ENCODE measurements around the gene PLCH1. TPM values are rescaled to one million over a fixed set of nuclear protein-coding genes. Genes with fewer than 3 reads are reported as not detected.

PLCH1 gene
- total RNA-seq, 2 donors from 2014 or later: 12.0 to 12.4 TPM

GRCh38 chr3:155446366-155446765 is 298.5 kb downstream of the PLCH1 start:
- TF ChIP-seq, protein P1, sequence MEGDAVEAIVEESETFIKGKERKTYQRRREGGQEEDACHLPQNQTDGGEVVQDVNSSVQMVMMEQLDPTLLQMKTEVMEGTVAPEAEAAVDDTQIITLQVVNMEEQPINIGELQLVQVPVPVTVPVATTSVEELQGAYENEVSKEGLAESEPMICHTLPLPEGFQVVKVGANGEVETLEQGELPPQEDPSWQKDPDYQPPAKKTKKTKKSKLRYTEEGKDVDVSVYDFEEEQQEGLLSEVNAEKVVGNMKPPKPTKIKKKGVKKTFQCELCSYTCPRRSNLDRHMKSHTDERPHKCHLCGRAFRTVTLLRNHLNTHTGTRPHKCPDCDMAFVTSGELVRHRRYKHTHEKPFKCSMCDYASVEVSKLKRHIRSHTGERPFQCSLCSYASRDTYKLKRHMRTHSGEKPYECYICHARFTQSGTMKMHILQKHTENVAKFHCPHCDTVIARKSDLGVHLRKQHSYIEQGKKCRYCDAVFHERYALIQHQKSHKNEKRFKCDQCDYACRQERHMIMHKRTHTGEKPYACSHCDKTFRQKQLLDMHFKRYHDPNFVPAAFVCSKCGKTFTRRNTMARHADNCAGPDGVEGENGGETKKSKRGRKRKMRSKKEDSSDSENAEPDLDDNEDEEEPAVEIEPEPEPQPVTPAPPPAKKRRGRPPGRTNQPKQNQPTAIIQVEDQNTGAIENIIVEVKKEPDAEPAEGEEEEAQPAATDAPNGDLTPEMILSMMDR (conservative IDR thresholded peaks at IDR 0.05): no peak
- H3K27ac ChIP-seq (ENCODE audit: low read depth, low read length): no peak overlapping the region
- H3K27ac Mint-ChIP-seq: no peak overlapping the region
- no peaks in the 10 kb centered on the region for H3K9me3 Mint-ChIP-seq
- H3K9me3 ChIP-seq (ENCODE audit: control insufficient read depth, low read length): no peaks in the 10 kb centered on the region
- H3K9ac ChIP-seq (ENCODE audit: extremely low read depth, low read length, poor library complexity, severe bottlenecking): no peak overlapping the region
- no peaks in the 10 kb centered on the region for H3K36me3 Mint-ChIP-seq (ENCODE audit: low read depth)
- no peak for DNase-seq
- no peak overlapping the region for H3K4me3 Mint-ChIP-seq
- no peaks in the 10 kb centered on the region for H3K27me3 ChIP-seq (ENCODE audit: control insufficient read depth, insufficient read depth, low read length, poor library complexity, severe bottlenecking)
- peaks cover 13% of the 10 kb centered on the region for H3K4me1 ChIP-seq (ENCODE audit: control insufficient read depth, insufficient read depth, low read length)
- no peak overlapping the region for H3K4me3 ChIP-seq (ENCODE audit: low read length)
- WGBS, 2 experiments (ENCODE audit: insufficient coverage in 1 of 2, insufficient read length in 1 of 2): 93% methylated on average over 1 of the region's 2 CpGs; no CpG with 5 or more reads in 1 of the 2 experiments
- H3K27me3 Mint-ChIP-seq (ENCODE audit: insufficient read depth): no peaks in the 10 kb centered on the region
- H3K4me1 Mint-ChIP-seq: peaks cover 29% of the 10 kb centered on the region
- H3K36me3 ChIP-seq (ENCODE audit: control insufficient read depth, insufficient read depth, low read length): no peaks in the 10 kb centered on the region

DNA sequence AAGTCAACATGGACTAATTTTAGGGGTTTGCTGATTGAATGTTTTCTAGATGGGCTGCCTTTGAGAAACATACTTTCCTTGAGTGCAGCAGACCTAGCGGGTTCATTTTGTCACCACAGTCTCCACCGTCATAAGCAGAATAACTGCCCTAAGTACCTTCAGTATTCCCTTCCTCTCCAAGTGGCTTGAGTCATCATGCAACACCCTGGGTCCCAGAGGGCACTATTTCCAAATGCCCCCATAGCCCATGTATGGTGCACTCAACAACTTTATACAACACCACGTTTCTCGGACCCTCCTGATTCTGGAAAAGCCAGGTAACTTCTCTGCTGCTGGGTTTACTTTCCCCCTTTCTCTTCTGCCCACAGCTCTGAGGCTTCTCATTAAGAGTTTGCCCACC is 300.1 kb downstream of the PLCH1 start:
- Histone ChIP-seq H3K4me3 (ENCODE audit: low read length) (no peak overlapping the region), H3K9me3 (ENCODE audit: control insufficient read depth, low read length) (no peaks in the 10 kb centered on the region), H3K4me1 (ENCODE audit: control insufficient read depth, insufficient read depth, low read length) (peaks cover 8% of the 10 kb centered on the region), H3K27ac (ENCODE audit: low read depth, low read length) (no peak overlapping the region), H3K9ac (ENCODE audit: extremely low read depth, low read length, poor library complexity, severe bottlenecking) (no peak overlapping the region), H3K27me3 (ENCODE audit: control insufficient read depth, insufficient read depth, low read length, poor library complexity, severe bottlenecking) (no peaks in the 10 kb centered on the region), H3K36me3 (ENCODE audit: control insufficient read depth, insufficient read depth, low read length) (no peaks in the 10 kb centered on the region)
- TF ChIP-seq, protein P1 (conservative IDR thresholded peaks at IDR 0.05): no peak
- Mint-ChIP-seq H3K9me3 (peaks cover 2% of the 10 kb centered on the region), H3K27ac (no peak overlapping the region), H3K27me3 (ENCODE audit: insufficient read depth) (no peaks in the 10 kb centered on the region), H3K4me1 (peaks cover 23% of the 10 kb centered on the region), H3K4me3 (no peak overlapping the region), H3K36me3 (ENCODE audit: low read depth) (no peaks in the 10 kb centered on the region)
- WGBS, 2 experiments (ENCODE audit: insufficient coverage in 1 of 2, insufficient read length in 1 of 2): 92 to 97% methylated on average over 4 of the region's 4 CpGs
- no peak for DNase-seq

GRCh38 chr3:155443815-155444214 is 301.1 kb downstream of the PLCH1 start:
- Histone ChIP-seq H3K9me3 (ENCODE audit: control insufficient read depth, low read length) (no peaks in the 10 kb centered on the region), H3K27me3 (ENCODE audit: control insufficient read depth, insufficient read depth, low read length, poor library complexity, severe bottlenecking) (no peaks in the 10 kb centered on the region), H3K4me1 (ENCODE audit: control insufficient read depth, insufficient read depth, low read length) (peaks cover 6% of the 10 kb centered on the region), H3K4me3 (ENCODE audit: low read length) (no peak overlapping the region), H3K36me3 (ENCODE audit: control insufficient read depth, insufficient read depth, low read length) (no peaks in the 10 kb centered on the region), H3K27ac (ENCODE audit: low read depth, low read length) (no peak overlapping the region), H3K9ac (ENCODE audit: extremely low read depth, low read length, poor library complexity, severe bottlenecking) (no peak overlapping the region)
- DNase-seq: no peak
- Mint-ChIP-seq H3K36me3 (ENCODE audit: low read depth) (no peaks in the 10 kb centered on the region), H3K4me1 (peaks cover 14% of the 10 kb centered on the region), H3K27me3 (ENCODE audit: insufficient read depth) (no peaks in the 10 kb centered on the region), H3K4me3 (no peak overlapping the region), H3K27ac (no peak overlapping the region), H3K9me3 (peaks cover 2% of the 10 kb centered on the region)
- TF ChIP-seq, protein P1 (conservative IDR thresholded peaks at IDR 0.05): no peak
- 80 to 89% methylated on average over 1 of the region's 1 CpG for WGBS, 2 experiments (ENCODE audit: insufficient coverage in 1 of 2, insufficient read length in 1 of 2)
